Measurements from ENCODE around the gene LPCAT4. TPM values are rescaled to one million over a fixed set of nuclear protein-coding genes. Genes with fewer than 3 reads are reported as not detected.

Gene LPCAT4
- total RNA-seq, 1 experiment from 2014 or later, result 77.1 TPM

DNA sequence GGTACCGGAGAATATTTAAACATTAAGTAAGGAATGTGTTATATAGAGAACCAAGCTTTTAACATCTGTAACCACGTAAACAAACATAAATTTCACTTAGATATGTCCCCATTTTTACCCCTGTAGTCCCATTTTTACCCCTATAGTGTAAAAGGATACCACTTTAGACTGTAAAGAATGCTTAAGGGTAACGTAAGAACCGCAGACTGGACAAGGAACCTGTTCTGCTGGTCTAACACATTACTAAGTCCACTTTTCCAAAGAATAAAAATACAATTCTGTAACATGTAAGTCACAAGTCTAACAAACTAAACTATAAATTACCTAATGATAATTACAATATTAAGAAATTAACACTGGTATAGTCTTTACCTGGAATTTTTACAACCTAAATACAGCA, 32.3 kb downstream of the LPCAT4 start:
- Histone ChIP-seq H4K20me1 (ENCODE audit: insufficient read depth) (no peaks in the 10 kb centered on the region), H3K79me2 (ENCODE audit: insufficient read depth, low read length) (peaks cover 10% of the 10 kb centered on the region), H3K9ac (ENCODE audit: low read length) (no peak overlapping the region), H3K27ac (ENCODE audit: low read depth, low read length) (no peak overlapping the region), H3K4me3 (replicated peaks in 1 of 2; ENCODE audit: low read depth in 1 of 2, low read length in 2 of 2) (no peak overlapping the region), H3K9me2 (ENCODE audit: insufficient read depth) (no peaks in the 10 kb centered on the region), H3K9me3 (ENCODE audit: control insufficient read depth in 1 of 2, insufficient read depth in 1 of 2, low read depth in 1 of 2, low read length in 2 of 2) (no peaks in the 10 kb centered on the region), H2AFZ (ENCODE audit: low read depth, low read length, poor library complexity, severe bottlenecking) (no peak overlapping the region), H3K4me2 (ENCODE audit: low read length) (no peak overlapping the region), H3K4me1 (ENCODE audit: control insufficient read depth in 1 of 2, insufficient read depth in 2 of 2, low read length in 2 of 2) (peaks cover 3 to 20% of the 10 kb centered on the region in 2 experiments; a peak in 3 of 4 replicates), H3K36me3 (ENCODE audit: control insufficient read depth in 1 of 2, insufficient read depth in 2 of 2, low read length in 2 of 2) (peaks cover 7 to 9% of the 10 kb centered on the region in 2 experiments; a peak in 3 of 4 replicates), H3K27me3 (ENCODE audit: insufficient read depth, low read length) (no peaks in the 10 kb centered on the region)
- CTCF ChIA-PET, result no interaction called here
- no TSS peak for BruUV-seq (replicated peaks)
- RAD21 ChIA-PET (ENCODE audit: low non-redundant PET in 1 of 2, low total read pairs in 2 of 2, uncharacterized antibody in 2 of 2, unreplicated experiment in 2 of 2), result no interaction called here
- intact Hi-C loops (cut with micrococcal nuclease), result loop anchor here (5.0 kb wide), 1 partner anchor 97 kb away; no protein-coding TSS in a partner anchor
- POLR2A ChIA-PET, result no interaction called here
- TF ChIP-seq EZH2 (IDR thresholded peaks at IDR 0.05) (no peak), EZH2phosphoT487 (IDR thresholded peaks at IDR 0.05; ENCODE audit: borderline replicate concordance) (no peak), EGR1 (IDR thresholded peaks at IDR 0.05; ENCODE audit: low read depth) (no peak), POLR2A (IDR thresholded peaks at IDR 0.05; ENCODE audit: borderline replicate concordance, extremely low read depth, insufficient read depth, insufficient read length) (no peak), CEBPB (IDR thresholded peaks at IDR 0.05; ENCODE audit: low read depth) (no peak), ELF1 (IDR thresholded peaks at IDR 0.05; ENCODE audit: borderline replicate concordance, low read depth) (no peak)
- TF ChIP-seq, protein P1, sequence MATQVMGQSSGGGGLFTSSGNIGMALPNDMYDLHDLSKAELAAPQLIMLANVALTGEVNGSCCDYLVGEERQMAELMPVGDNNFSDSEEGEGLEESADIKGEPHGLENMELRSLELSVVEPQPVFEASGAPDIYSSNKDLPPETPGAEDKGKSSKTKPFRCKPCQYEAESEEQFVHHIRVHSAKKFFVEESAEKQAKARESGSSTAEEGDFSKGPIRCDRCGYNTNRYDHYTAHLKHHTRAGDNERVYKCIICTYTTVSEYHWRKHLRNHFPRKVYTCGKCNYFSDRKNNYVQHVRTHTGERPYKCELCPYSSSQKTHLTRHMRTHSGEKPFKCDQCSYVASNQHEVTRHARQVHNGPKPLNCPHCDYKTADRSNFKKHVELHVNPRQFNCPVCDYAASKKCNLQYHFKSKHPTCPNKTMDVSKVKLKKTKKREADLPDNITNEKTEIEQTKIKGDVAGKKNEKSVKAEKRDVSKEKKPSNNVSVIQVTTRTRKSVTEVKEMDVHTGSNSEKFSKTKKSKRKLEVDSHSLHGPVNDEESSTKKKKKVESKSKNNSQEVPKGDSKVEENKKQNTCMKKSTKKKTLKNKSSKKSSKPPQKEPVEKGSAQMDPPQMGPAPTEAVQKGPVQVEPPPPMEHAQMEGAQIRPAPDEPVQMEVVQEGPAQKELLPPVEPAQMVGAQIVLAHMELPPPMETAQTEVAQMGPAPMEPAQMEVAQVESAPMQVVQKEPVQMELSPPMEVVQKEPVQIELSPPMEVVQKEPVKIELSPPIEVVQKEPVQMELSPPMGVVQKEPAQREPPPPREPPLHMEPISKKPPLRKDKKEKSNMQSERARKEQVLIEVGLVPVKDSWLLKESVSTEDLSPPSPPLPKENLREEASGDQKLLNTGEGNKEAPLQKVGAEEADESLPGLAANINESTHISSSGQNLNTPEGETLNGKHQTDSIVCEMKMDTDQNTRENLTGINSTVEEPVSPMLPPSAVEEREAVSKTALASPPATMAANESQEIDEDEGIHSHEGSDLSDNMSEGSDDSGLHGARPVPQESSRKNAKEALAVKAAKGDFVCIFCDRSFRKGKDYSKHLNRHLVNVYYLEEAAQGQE (IDR thresholded peaks at IDR 0.05; ENCODE audit: low read depth), result no peak
- TF ChIP-seq, protein P2, sequence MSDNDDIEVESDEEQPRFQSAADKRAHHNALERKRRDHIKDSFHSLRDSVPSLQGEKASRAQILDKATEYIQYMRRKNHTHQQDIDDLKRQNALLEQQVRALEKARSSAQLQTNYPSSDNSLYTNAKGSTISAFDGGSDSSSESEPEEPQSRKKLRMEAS (IDR thresholded peaks at IDR 0.05), result no peak
- TF ChIP-seq, protein P3, sequence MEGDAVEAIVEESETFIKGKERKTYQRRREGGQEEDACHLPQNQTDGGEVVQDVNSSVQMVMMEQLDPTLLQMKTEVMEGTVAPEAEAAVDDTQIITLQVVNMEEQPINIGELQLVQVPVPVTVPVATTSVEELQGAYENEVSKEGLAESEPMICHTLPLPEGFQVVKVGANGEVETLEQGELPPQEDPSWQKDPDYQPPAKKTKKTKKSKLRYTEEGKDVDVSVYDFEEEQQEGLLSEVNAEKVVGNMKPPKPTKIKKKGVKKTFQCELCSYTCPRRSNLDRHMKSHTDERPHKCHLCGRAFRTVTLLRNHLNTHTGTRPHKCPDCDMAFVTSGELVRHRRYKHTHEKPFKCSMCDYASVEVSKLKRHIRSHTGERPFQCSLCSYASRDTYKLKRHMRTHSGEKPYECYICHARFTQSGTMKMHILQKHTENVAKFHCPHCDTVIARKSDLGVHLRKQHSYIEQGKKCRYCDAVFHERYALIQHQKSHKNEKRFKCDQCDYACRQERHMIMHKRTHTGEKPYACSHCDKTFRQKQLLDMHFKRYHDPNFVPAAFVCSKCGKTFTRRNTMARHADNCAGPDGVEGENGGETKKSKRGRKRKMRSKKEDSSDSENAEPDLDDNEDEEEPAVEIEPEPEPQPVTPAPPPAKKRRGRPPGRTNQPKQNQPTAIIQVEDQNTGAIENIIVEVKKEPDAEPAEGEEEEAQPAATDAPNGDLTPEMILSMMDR (IDR thresholded peaks at IDR 0.05 in 2 of 3, conservative IDR thresholded peaks at IDR 0.05 in 1 of 3; ENCODE audit: borderline replicate concordance in 1 of 3, insufficient read depth in 1 of 3, low read depth in 2 of 3, low read length in 2 of 3), result no peak
- DNase-seq (ENCODE audit: low read depth, low spot score) (no peak), ATAC-seq (no peak)
